BLaER1 (cell line): ENCODE results near the gene KIN.
"Not testable (repeated sequence)": the region's sequence is repeated elsewhere in the genome, so short reads cannot be mapped to it uniquely, and the experiment has no call there.

Source experiments
- H3K27ac ChIP-seq: shearing (Covaris generic); formaldehyde crosslinking; 2 replicates; pipeline ENCODE4 v1.8.1; 2022
- H3K27me3 ChIP-seq: shearing (Covaris generic); formaldehyde crosslinking; 2 replicates; pipeline ENCODE4 v1.8.1; 2022
- H3K36me3 ChIP-seq: shearing (Covaris generic); formaldehyde crosslinking; 2 replicates; pipeline ENCODE4 v1.8.1; 2022
- H3K4me1 ChIP-seq: shearing (Covaris generic); formaldehyde crosslinking; 2 replicates; pipeline ENCODE4 v1.8.1; 2022
- H3K4me2 ChIP-seq: shearing (Covaris generic); formaldehyde crosslinking; 2 replicates; pipeline ENCODE4 v1.8.1; 2022
- H3K4me3 ChIP-seq: shearing (Covaris generic); formaldehyde crosslinking; 2 replicates; pipeline ENCODE4 v1.8.1; 2022
- H3K9ac ChIP-seq: shearing (Covaris generic); formaldehyde crosslinking; 2 replicates; pipeline ENCODE4 v1.8.1; 2022
- H3K9me3 ChIP-seq: shearing (Covaris generic); formaldehyde crosslinking; 2 replicates; pipeline ENCODE4 v1.8.1; 2022
- H4K20me1 ChIP-seq: shearing (Covaris generic); formaldehyde crosslinking; 2 replicates; pipeline ENCODE4 v1.8.1; 2022
- Cebpa-rat ChIP-seq: shearing (Covaris generic); IDR thresholded peaks from 2 replicates; pipeline ENCODE4 v1.8.1; 2022

The KIN gene

GRCh38 chr10:7802606-7803005 is 14.8 kb upstream of the KIN start:
- no peak overlapping the region for H3K9ac ChIP-seq
- peaks cover 100% of the 10 kb centered on the region for H3K36me3 ChIP-seq
- no peaks in the 10 kb centered on the region for H3K4me1 ChIP-seq
- H4K20me1 ChIP-seq = peaks cover 51% of the 10 kb centered on the region
- no peaks in the 10 kb centered on the region for H3K9me3 ChIP-seq
- no peak for TF ChIP-seq Cebpa-rat
- H3K27ac ChIP-seq = no peak overlapping the region
- no peak overlapping the region for H3K4me2 ChIP-seq
- H3K4me3 ChIP-seq = no peak overlapping the region
- no peaks in the 10 kb centered on the region for H3K27me3 ChIP-seq

- H3K9ac ChIP-seq = no peak overlapping the region
- H4K20me1 ChIP-seq = peaks cover 73% of the 10 kb centered on the region
- no peaks in the 10 kb centered on the region for H3K4me1 ChIP-seq
- no peaks in the 10 kb centered on the region for H3K27me3 ChIP-seq
- H3K4me3 ChIP-seq = no peak overlapping the region
- no peak for TF ChIP-seq Cebpa-rat
- peaks cover 84% of the 10 kb centered on the region for H3K36me3 ChIP-seq
- H3K27ac ChIP-seq = no peak overlapping the region
- H3K9me3 ChIP-seq = no peaks in the 10 kb centered on the region
- H3K4me2 ChIP-seq = no peak overlapping the region
Observed at GRCh38 chr10:7797582-7797981, 9.8 kb upstream of the KIN start.

GRCh38 chr10:7795605-7796004 is 7.8 kb upstream of the KIN start:
- no peak overlapping the region for H3K9ac ChIP-seq
- peaks cover 11% of the 10 kb centered on the region; the same call in 1 of the 2 replicates for H3K4me1 ChIP-seq
- TF ChIP-seq Cebpa-rat = no peak
- no peak overlapping the region for H3K4me3 ChIP-seq
- no peaks in the 10 kb centered on the region for H3K27me3 ChIP-seq
- no peak overlapping the region for H3K4me2 ChIP-seq
- peaks cover 83% of the 10 kb centered on the region for H3K36me3 ChIP-seq
- no peak overlapping the region for H3K27ac ChIP-seq
- peaks cover 82% of the 10 kb centered on the region for H4K20me1 ChIP-seq
- no peaks in the 10 kb centered on the region for H3K9me3 ChIP-seq

- Histone ChIP-seq H3K9me3 (no peaks in the 10 kb centered on the region), H3K9ac (no peak overlapping the region), H3K27ac (no peak overlapping the region), H3K36me3 (peaks cover 73% of the 10 kb centered on the region), H4K20me1 (peaks cover 91% of the 10 kb centered on the region), H3K27me3 (no peaks in the 10 kb centered on the region), H3K4me2 (no peak overlapping the region), H3K4me1 (peaks cover 22% of the 10 kb centered on the region), H3K4me3 (no peak overlapping the region)
- no peak for TF ChIP-seq Cebpa-rat
Observed at GRCh38 chr10:7794251-7795026, 6.6 kb upstream of the KIN start.

GRCh38 chr10:7792541-7792940 is 4.7 kb upstream of the KIN start:
- Histone ChIP-seq H3K9ac (no peak overlapping the region), H3K4me2 (no peak overlapping the region), H4K20me1 (peaks cover 96% of the 10 kb centered on the region), H3K36me3 (peaks cover 54% of the 10 kb centered on the region), H3K4me3 (no peak overlapping the region), H3K27ac (no peak overlapping the region), H3K27me3 (no peaks in the 10 kb centered on the region), H3K4me1 (peaks cover 27% of the 10 kb centered on the region), H3K9me3 (no peaks in the 10 kb centered on the region)
- no peak for TF ChIP-seq Cebpa-rat

GRCh38 chr10:7789390-7789789 is 1.6 kb upstream of the KIN start:
- peaks cover 51% of the 10 kb centered on the region for H3K4me1 ChIP-seq
- no peaks in the 10 kb centered on the region for H3K27me3 ChIP-seq
- peak overlapping the region; percentile 96; the same call in 1 of the 2 replicates for H3K27ac ChIP-seq
- H3K4me3 ChIP-seq = peak overlapping the region; percentile 98
- no peak for TF ChIP-seq Cebpa-rat
- peak overlapping the region; percentile 98 for H3K9ac ChIP-seq
- peaks cover 96% of the 10 kb centered on the region for H4K20me1 ChIP-seq
- peak overlapping the region; percentile 95 for H3K4me2 ChIP-seq
- H3K36me3 ChIP-seq = peaks cover 39% of the 10 kb centered on the region
- no peaks in the 10 kb centered on the region for H3K9me3 ChIP-seq

GRCh38 chr10:7788639-7789286 is 970 bp upstream of the KIN start:
- no peaks in the 10 kb centered on the region for H3K27me3 ChIP-seq
- H3K4me1 ChIP-seq = peaks cover 51% of the 10 kb centered on the region
- H3K4me2 ChIP-seq = peak overlapping the region; percentile 95
- peak overlapping the region; percentile 98 for H3K9ac ChIP-seq
- no peaks in the 10 kb centered on the region for H3K9me3 ChIP-seq
- H3K27ac ChIP-seq = peak overlapping the region; percentile 96
- TF ChIP-seq Cebpa-rat = no peak
- peaks cover 96% of the 10 kb centered on the region for H4K20me1 ChIP-seq
- peak overlapping the region; percentile 98 for H3K4me3 ChIP-seq
- H3K36me3 ChIP-seq = peaks cover 44% of the 10 kb centered on the region

- Histone ChIP-seq H4K20me1 (peaks cover 90% of the 10 kb centered on the region), H3K9ac (peak overlapping the region; percentile 98), H3K9me3 (no peaks in the 10 kb centered on the region), H3K4me1 (peaks cover 51% of the 10 kb centered on the region), H3K4me3 (peak overlapping the region; percentile 98), H3K4me2 (peak overlapping the region; percentile 95), H3K36me3 (peaks cover 37% of the 10 kb centered on the region), H3K27me3 (no peaks in the 10 kb centered on the region), H3K27ac (peak overlapping the region; percentile 96)
- TF ChIP-seq Cebpa-rat = no peak
Observed at GRCh38 chr10:7787150-7787856, 490 bp downstream of the KIN start.

- Histone ChIP-seq H3K4me3 (peak overlapping the region; percentile 98), H3K27ac (no peak overlapping the region), H3K4me1 (peaks cover 49% of the 10 kb centered on the region), H3K9ac (peak overlapping the region; percentile 98), H3K36me3 (peaks cover 38% of the 10 kb centered on the region), H3K4me2 (peak overlapping the region; percentile 95), H3K9me3 (no peaks in the 10 kb centered on the region), H4K20me1 (peaks cover 81% of the 10 kb centered on the region), H3K27me3 (no peaks in the 10 kb centered on the region)
- TF ChIP-seq Cebpa-rat = no peak
Observed at GRCh38 chr10:7786430-7786829, 1.4 kb downstream of the KIN start.

- not testable (repeated sequence) for H3K27me3 ChIP-seq, H3K9me3 ChIP-seq, H3K27ac ChIP-seq, H3K4me2 ChIP-seq, H3K4me3 ChIP-seq, H3K9ac ChIP-seq
- H4K20me1 ChIP-seq = peaks cover 43% of the 10 kb centered on the region
- H3K4me1 ChIP-seq = peaks cover 25% of the 10 kb centered on the region
- H3K36me3 ChIP-seq = peaks cover 70% of the 10 kb centered on the region
Observed at GRCh38 chr10:7782194-7782593, 5.6 kb downstream of the KIN start.
